A204.1 (cell line): ENCODE results near the gene FARS2.

Experiments
- FAIRE-seq: peaks from 2 replicates; lab custom pipeline; 2012; peaks lifted over from hg19 to GRCh38; lab: Jason Lieb, UNC

Gene FARS2

GRCh38 chr6:5260661-5261544 lies at the start of gene FARS2, which contains the start of gene LYRM4:
TSS of gene FARS2 (plus strand) at chr6:5261513.
TSS of gene LYRM4 (minus strand) at chr6:5260950. CDS start at chr6:5260733, 217 bp downstream.
- no peak for FAIRE-seq

GRCh38 chr6:5213836-5214235 lies 47.5 kb upstream of the FARS2 start:
- FAIRE-seq, result no peak

GRCh38 chr6:5214570-5215052 lies 46.7 kb upstream of the FARS2 start:
- no peak for FAIRE-seq

- FAIRE-seq, result no peak
Measured at GRCh38 chr6:5215159-5215558, 46.2 kb upstream of the FARS2 start.

- no peak for FAIRE-seq
Measured at GRCh38 chr6:5215799-5216198, 45.5 kb upstream of the FARS2 start.

- no peak for FAIRE-seq
Measured at GRCh38 chr6:5217356-5217755, 44.0 kb upstream of the FARS2 start.

GRCh38 chr6:5219011-5219691 lies 42.2 kb upstream of the FARS2 start:
- no peak for FAIRE-seq

- no peak for FAIRE-seq
Measured at GRCh38 chr6:5220443-5220842, 40.9 kb upstream of the FARS2 start.

- no peak for FAIRE-seq
Measured at GRCh38 chr6:5223309-5223708, 38.0 kb upstream of the FARS2 start.

GRCh38 chr6:5229356-5229755 lies 32.0 kb upstream of the FARS2 start:
- FAIRE-seq, result no peak

GRCh38 chr6:5230081-5230480 lies 31.2 kb upstream of the FARS2 start:
- no peak for FAIRE-seq

GRCh38 chr6:5231289-5231688 lies 30.0 kb upstream of the FARS2 start:
- FAIRE-seq, result no peak

- FAIRE-seq, result no peak
Measured at GRCh38 chr6:5234874-5235273, 26.4 kb upstream of the FARS2 start.

- no peak for FAIRE-seq
Measured at GRCh38 chr6:5235830-5236229, 25.5 kb upstream of the FARS2 start.

GRCh38 chr6:5237805-5238204 lies 23.5 kb upstream of the FARS2 start:
- no peak for FAIRE-seq

- FAIRE-seq, result no peak
Measured at GRCh38 chr6:5238336-5238735, 23.0 kb upstream of the FARS2 start.

GRCh38 chr6:5241252-5241651 lies 20.1 kb upstream of the FARS2 start:
- no peak for FAIRE-seq

GRCh38 chr6:5243069-5243468 lies 18.2 kb upstream of the FARS2 start:
- no peak for FAIRE-seq

- no peak for FAIRE-seq
Measured at GRCh38 chr6:5246141-5247097, 14.9 kb upstream of the FARS2 start.

- no peak for FAIRE-seq
Measured at GRCh38 chr6:5247201-5247600, 14.1 kb upstream of the FARS2 start.

- FAIRE-seq, result no peak
Measured at GRCh38 chr6:5248302-5249098, 12.8 kb upstream of the FARS2 start.
